Fibroblast of skin of back (primary cell): ENCODE measurements around the gene MFSD12. TPM values are rescaled to one million over a fixed set of nuclear protein-coding genes. Genes with fewer than 3 reads are reported as not detected.
A peak's percentile ranks its signal among the peaks of the same experiment; 100 is the strongest.

Experiments used
- DNase-seq: peaks from one replicate; pipeline ENCODE4 v3.0.0-alpha.2; 2013
- polyA plus RNA-seq, 2 experiments: library from polyadenylated mRNA; unstranded; fragments of 120-200 nt; gene quantifications; one replicate each; pipeline ENCODE4 v1.2.1, GENCODE V29; 2013; ENCODE audit not compliant: insufficient read length in 2 of 2

The MFSD12 gene
- 73.4 TPM for polyA plus RNA-seq (2013, experiment 1 of 2; ENCODE audit: insufficient read length)
- polyA plus RNA-seq (2013, experiment 2 of 2; ENCODE audit: insufficient read length): 56.1 TPM

DNA sequence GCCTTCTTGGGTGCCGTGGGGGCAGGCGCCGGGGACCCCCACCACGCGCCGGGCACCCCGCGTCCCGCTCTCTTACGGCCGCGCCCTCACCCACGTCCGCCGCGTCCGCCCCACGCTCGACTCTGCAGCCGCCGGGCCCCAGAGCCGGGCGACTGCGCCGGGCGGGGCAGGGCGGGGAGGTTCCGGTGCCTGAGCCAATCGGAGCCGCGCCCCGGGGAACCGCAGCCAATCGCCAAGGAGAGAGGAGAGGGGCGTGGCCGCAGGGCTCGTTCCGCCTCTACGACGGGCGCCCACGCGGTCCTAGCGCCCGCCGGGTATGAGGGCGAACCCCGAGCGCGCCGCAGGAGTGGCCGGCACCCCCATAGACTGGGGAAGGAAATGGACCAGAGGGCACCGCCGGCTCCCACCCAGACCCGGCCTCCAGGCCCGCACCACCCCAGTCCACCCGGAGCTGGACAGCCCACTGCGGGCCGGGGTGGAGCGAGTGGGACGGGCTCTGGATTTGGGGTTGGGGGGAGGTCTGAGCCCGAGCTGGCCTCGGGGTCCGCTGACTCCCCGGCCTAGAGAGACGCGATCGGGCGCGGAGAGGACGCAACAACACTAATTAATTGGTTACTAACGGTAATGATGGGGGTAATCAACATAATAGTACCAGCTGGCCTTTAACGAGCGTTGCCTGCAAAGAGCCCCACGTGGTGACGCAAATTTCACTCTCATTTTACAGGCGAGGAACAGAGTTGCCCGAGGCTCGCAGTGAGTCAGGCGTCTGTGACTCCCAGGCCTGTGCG is at the start of gene MFSD12:
TSS of gene MFSD12 (minus strand) at position 126 of the 788 bp plus-strand sequence. CDS start 183 bp downstream, outside the sequence.
- peak; percentile 92 for DNase-seq

GRCh38 chr19:3606690-3607289 is 49.4 kb upstream of the MFSD12 start, which contains the start of gene TBXA2R:
Gene TBXA2R (minus strand): TSS chr19:3606875. CDS start chr19:3600634, 6,241 bp downstream.
- peak; percentile 71 for DNase-seq

GRCh38 chr19:3606174-3606689 is 48.8 kb upstream of the MFSD12 start:
- DNase-seq: no peak

DNA sequence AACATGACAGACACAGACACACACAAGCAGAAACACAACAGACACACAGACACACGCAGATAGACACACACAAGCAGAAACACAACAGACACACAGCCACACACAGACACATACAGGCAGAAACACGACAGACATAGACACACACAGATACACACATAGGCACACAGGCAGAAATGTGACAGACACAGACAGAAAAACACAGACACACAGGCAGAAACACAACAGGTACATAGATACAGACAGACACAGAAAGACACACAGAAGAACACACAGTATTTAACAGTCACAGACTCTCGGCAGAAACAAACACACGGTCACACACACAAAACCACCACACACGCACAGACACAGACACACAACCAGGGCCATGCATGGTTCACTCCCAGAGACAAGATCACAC is 48.4 kb upstream of the MFSD12 start:
- DNase-seq: no peak

GRCh38 chr19:3605361-3605760 is 48.0 kb upstream of the MFSD12 start:
- DNase-seq: no peak

DNA sequence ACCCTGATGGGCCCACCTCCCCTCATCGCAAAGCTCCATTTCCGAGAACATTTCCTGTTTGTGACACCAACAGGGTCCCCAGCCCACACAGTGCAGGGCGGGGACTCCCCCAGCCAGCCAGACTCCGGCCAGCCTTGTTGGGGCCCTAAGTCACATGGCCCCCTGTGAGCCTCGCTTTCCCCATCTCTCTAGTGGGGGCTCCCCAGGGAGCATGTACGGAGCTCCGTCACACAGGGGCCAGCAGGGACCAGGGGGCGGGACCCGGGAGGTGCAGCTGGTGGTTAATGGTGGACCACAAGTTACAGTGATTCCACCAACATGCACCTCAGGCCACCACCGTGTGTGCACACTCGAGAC is 47.6 kb upstream of the MFSD12 start:
- DNase-seq: no peak

GRCh38 chr19:3604227-3604986 is 47.0 kb upstream of the MFSD12 start:
- DNase-seq: no peak

DNA sequence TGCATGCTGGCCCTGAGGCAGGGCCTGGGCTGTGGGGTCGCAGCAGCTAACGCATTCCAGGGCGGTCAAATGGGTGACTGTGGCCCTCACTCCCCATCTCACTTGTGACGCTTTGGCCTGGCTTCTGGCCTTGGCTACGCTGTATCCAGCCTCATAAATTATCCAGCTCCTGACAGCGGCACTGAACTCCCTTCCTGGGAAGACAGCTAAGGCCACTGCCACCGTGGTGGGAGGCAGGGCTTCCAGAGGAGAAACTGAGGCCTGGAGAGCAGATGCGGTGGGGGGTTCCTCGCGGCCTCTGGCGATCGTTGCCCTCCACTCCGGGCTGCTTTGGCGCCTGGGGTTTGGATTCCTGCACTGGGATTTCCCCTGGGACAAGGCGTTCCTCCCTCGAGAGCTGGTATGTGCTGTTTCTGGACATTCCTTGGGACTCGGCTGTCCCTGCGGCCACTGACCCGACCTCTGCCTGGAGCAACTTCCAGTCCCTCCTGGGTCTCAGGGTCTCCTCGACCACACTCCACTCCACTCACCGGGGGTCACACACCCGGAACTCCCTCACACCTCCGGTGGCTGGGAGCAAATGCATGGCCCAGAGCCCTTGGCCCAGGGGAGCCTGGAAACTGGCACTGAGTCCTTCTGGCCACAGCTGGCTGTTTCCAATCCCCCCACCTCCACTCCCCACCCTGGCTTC is 45.9 kb upstream of the MFSD12 start:
- DNase-seq: no peak

DNA sequence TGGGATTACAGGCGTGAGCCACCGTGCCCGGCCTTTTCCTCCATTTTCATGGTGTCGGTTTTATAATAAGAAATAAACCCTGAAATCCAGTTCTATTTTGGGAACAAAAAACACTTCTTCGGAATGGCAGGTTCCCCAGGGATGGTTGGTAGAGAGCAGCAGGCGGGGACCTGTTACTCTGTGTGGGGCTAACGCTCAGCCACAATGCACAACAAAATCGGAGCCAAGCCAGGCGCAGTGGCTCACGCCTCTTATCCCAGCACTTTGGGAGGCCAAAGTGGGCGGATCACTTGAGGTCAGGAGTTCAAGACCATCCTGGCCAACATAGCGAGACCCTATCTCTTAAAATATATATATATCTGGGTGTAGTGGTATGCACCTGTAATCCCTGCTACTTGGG is 43.6 kb upstream of the MFSD12 start:
- no peak for DNase-seq

GRCh38 chr19:3599776-3600187 is 42.4 kb upstream of the MFSD12 start:
- no peak for DNase-seq

DNA sequence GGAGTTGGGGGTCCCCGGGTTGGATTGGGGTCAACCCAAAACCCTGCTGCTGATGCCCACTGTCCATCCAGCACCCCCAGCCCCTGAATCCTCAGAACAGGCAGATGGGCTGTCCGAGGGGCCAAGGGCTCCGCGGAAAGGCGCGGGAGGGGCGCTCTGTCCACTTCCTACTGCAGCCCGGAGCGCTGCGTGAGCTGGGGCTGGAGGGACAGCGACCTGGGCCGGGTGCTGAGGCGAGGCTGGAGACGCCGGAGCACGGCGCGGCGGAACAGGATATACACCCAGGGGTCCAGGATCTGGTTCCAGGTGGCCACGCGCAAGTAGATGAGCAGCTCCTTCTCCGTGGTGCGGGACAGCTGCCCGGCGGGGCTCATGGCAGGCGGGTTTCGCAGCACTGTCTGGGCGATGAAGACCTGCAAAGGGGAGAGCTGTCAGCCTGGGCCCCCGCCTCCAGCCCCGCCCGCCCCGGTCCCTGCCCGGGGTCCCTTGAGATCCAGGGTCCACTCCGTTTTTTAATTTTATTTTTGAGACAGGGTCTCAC is 38.2 kb upstream of the MFSD12 start:
- DNase-seq: no peak

DNA sequence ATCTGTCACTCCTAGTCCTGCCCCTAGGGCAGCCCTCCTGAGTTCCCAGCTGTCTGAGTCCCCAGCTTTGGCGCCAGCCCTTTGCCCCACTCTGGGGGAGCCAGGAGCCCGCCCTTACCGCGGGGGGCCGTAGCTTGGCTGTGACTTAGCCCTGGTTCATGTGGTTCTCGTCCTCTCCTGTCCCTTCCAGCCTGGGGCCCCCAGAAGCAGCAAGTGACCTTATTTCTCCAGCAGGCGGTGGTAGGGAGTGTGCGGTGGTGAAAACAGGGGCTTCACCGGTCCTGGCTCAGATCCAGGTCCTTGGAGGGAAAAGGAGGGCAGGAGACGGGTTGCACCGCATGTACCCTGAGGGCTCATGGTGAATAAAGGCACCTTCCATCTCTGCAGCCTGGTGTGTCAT is 35.8 kb upstream of the MFSD12 start:
- DNase-seq: no peak

- DNase-seq: no peak
Measured at GRCh38 chr19:3591876-3592613, 34.7 kb upstream of the MFSD12 start.

DNA sequence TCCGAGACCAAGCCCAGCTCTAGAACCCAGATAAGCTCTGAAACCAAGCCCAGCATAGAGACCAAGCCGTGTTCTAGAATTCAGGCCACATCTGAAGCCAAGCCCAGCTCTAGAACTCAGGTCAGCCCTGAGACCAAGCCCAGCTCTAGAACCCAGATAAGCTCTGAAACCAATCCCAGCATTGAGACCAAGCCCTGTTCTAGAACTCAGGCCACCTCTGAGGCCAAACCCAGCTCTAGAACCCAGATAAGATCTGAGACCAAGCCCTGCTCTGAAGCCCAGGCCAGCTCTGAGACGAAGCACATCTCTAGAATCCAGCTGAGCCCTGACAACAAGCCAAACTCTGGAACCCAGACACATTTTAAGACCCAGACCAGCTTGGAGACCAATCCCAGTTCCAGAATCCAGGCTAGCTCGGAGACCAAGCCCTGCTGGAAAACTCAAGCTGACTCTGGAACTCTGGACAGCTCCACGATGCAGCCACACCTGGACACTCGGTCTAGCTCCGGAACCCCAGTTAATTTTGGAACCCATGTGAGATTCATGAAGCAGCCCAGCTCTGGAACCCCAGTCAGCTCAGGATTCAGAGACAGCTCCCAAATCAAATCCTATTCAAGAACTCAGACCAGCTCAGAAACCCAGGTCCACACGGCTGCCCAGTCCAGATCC is 33.7 kb upstream of the MFSD12 start:
- no peak for DNase-seq

DNA sequence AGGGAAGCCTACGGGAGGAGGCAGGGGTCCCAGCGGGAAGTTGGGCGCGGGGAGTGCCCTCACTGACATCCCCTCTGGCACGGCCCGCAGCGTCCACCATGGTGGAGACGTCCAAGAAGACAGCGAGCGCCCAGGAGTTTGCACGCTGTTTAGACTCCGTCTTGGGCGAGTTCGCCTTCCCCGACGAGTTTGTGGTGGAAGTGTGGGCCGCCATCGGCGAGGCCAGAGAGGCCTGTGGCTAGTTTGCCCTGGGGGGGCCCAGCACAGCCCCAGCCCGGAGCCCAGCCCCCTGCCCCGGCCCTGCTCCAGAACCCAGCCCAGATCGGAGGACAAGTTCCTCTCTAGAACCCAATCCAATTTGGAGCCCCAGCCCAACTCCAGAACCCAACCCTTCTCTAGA is 32.6 kb upstream of the MFSD12 start:
- no peak for DNase-seq

DNA sequence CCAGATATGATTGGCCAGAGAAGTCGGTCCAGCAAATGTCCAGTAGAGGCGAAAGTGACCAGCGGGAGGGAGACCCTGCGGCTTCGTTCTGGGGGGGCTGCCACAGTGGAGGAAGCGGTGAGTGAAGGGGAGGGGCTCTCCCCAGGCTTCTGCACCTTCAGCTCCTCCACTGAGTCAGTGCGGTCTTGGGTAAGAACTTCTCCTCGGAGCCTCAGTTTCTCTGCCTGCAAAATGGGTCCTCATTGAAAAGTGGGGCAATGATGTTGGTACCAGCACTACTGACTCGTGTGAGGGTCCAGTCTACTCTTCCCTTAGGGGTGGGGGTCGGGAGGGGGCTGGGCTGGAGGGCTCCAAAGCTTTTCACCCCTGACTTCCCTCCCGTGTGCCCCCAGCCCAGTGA is 32.1 kb upstream of the MFSD12 start:
- no peak for DNase-seq

DNA sequence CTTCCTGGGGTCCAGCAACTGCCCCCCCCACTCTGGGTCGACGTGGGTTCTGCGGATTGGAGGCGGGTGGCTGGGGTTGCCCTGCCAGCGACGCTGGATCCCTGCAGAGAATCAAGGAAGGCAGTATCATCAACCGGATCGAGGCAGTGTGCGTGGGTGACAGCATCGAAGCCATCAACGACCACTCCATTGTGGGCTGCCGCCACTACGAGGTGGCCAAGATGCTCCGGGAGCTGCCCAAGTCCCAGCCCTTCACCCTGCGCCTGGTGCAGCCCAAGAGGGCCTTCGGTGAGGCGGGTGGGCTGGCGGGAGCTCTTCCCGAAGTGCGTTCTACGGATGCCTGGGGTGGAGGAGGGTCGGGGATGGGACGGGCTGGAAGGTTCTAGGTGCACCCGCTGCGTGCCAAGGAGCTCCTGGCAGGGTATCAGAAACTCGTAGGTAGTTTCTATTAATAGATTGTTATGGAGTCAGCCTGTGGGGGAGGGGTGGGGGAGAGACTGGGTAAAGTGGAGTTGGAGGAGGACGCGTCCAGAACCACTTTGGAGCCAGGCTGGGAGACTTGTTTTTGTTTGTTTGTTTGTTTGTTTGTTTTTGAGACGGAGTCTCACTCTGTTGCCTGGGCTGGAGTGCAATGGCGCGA is 29.4 kb upstream of the MFSD12 start:
- DNase-seq: no peak

GRCh38 chr19:3586127-3586626 is 28.8 kb upstream of the MFSD12 start:
- no peak for DNase-seq

DNA sequence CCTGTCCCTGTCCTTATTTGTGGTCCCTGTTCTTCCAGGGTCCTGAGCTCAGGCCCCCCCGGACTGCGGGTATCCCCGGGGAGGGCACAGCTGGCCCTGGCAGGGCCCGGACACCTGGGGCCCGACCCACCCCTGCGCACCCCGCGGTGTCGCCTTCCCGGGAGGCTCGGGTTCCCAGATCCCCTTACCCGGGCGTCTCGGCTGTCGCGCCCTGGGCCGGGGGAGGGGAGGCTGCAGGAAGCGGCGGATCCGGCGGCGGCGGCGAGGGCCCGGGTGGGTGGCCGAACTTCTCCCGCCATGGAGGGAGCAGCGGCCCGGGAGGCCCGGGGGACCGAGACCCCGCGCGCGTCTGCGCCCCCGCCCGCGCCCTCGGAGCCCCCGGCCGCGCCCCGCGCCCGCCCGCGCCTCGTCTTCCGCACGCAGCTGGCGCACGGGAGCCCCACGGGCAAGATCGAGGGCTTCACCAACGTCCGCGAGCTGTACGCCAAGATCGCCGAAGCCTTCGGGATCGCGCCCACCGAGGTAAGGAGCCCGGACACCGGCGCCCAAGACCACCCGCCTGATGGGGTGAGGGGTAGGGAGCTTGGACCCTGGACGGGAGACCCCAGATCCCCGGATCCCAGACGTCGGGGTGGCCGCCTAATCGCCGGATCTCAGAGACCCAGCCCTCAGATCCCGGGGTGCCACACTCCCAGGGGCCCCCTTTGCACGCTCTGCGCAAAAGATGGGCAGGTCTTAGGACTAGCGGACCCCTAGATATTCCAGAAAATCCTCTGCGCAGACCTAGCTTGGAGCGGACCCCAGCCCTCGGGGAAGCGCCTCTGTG is 28.1 kb upstream of the MFSD12 start, which contains the start of gene GIPC3:
TSS of gene GIPC3 (plus strand) at position 178 of the 826 bp plus-strand sequence. CDS start at position 298, 120 bp downstream.
- DNase-seq: no peak
